Esophagus muscularis mucosa (tissue), 4 donors: ENCODE results near the gene TFPI2. TPM values are rescaled to one million over a fixed set of nuclear protein-coding genes. Genes with fewer than 3 reads are reported as not detected.
"Not testable (repeated sequence)": the region's sequence is repeated elsewhere in the genome, so short reads cannot be mapped to it uniquely, and the experiment has no call there.

Experiments used
- DNase-seq: peaks from one replicate; pipeline ENCODE4 v3.0.0-alpha.2; 2017; ENCODE audit errors: extremely low spot score
- H3K27ac ChIP-seq, 4 donors: fragments of 200-600 bp; sonication (generic); replicated peaks in 1 of 4; 1 replicate in 3 of 4; 2 replicates in 1 of 4; pipeline ENCODE4 v1.5.1; 2016 to 2019; ENCODE audit warnings: mild to moderate bottlenecking in 1 of 4
- H3K27me3 ChIP-seq, 4 donors: fragments of 200-600 bp; sonication (generic); one replicate each; pipeline versions ENCODE4 v1.5.1 to v1.6.0; 2016 to 2019
- H3K36me3 ChIP-seq, 4 donors: fragments of 200-600 bp; sonication (generic); one replicate each; pipeline ENCODE4 v1.5.1; 2016 to 2019
- H3K4me1 ChIP-seq, 4 donors: fragments of 200-600 bp; sonication (generic); one replicate each; pipeline ENCODE4 v1.5.1; 2016 to 2019
- H3K4me3 ChIP-seq, 4 donors: fragments of 200-600 bp; sonication (generic); 1 replicate in 2 of 4; 2 replicates in 2 of 4; pipeline ENCODE4 v1.5.1; 2016 to 2019; ENCODE audit warnings: mild to moderate bottlenecking in 4 of 4, moderate library complexity in 1 of 4
- H3K9me3 ChIP-seq, 4 donors: fragments of 200-600 bp; sonication (generic); 1 replicate in 3 of 4; 2 replicates in 1 of 4; pipeline ENCODE4 v1.5.1; 2016 to 2019
- CTCF ChIP-seq, 3 experiments: fragments of 200-600 bp in 2 of 3; fragments of 450-650 bp in 1 of 3; sonication (generic) in 2 of 3; IDR thresholded peaks; one replicate each; pipeline ENCODE4 v1.5.1; 2017 to 2019; ENCODE audit warnings: antibody characterized with exemption in 3 of 3, mild to moderate bottlenecking in 2 of 3, moderate library complexity in 1 of 3
- EP300 ChIP-seq: sonication (generic); formaldehyde crosslinking; IDR thresholded peaks from one replicate; pipeline ENCODE4 v1.6.1; 2017; ENCODE audit warnings: antibody characterized with exemption
- POLR2A ChIP-seq: fragments of 450-650 bp; IDR thresholded peaks from one replicate; pipeline ENCODE4 v1.6.1; 2017; ENCODE audit warnings: antibody characterized with exemption, moderate library complexity, mild to moderate bottlenecking, low read depth
- POLR2AphosphoS5 ChIP-seq, 2 donors: sonication (generic); formaldehyde crosslinking; IDR thresholded peaks; one replicate each; pipeline ENCODE4 v1.6.1; 2017; ENCODE audit warnings: antibody characterized with exemption in 2 of 2
- WGBS: methylation state at CpG from one replicate; pipeline ENCODE4 v1.1.5; 2018; 5-methylcytosine and 5-hydroxymethylcytosine counted together
- intact Hi-C: fragments of 100-400 bp; cut with DNase I; formaldehyde crosslinking; loops from one replicate; pipeline ENCODE4 v1.15.1; 2023
- total RNA-seq, 4 donors: library from RNA; depleted of rRNA; stranded (reverse); fragments of >200 nt; gene quantifications; one replicate each; pipeline versions ENCODE4 v1.1.0 to v1.2.1, GENCODE V29; 2016

The TFPI2 gene
- total RNA-seq, 4 donors from 2014 or later = 1.9 to 3.2 (median 2.3) TPM; not detected in 1

- Histone ChIP-seq H3K27ac (peak within 1 kb of the TSS; percentile 89 to 92 (median 90)), H3K4me1 (peaks cover 5 to 43% (median 37%) of the 10 kb centered on the region in 4 donors), H3K4me3 (peak within 1 kb of the TSS; percentile 60 to 72 (median 69)), H3K9me3 (no peaks in the 10 kb centered on the region), H3K36me3 (peaks cover 0 to 11% (median 5%) of the 10 kb centered on the region in 4 donors), H3K27me3 (no peaks in the 10 kb centered on the region)
- DNase-seq = no peak
- intact Hi-C loops = no loop called here
- TF ChIP-seq POLR2AphosphoS5 (IDR thresholded peaks at IDR 0.05) (peak; percentile 46 to 77), EP300 (no peak)
- 4% methylated on average over 25 of the region's 39 CpGs for WGBS
Observed at GRCh38 chr7:93921607-93922566, 31.3 kb upstream of the TFPI2 start, which contains the start of gene GNG11. GNG11 (plus strand) TSS chr7:93921735; CDS start chr7:93922138, 403 bp downstream.

DNA sequence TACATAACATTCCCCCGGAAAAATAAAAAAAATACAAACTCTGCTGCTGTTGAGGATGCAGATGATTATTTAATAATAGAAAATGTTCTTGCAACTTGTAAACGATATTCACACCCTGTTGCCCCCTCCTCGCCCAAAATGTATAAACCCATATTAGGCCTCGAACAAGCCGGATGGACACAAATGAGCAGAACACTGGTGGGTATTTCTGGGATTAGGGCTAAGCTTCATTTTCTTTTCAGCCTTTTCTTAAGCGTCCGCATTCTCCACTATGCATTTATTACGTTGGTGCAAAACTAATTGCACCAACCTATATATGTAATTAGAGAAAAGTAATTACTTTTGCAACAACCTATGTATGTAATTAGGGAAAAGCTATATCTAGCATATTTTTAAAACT lies 30.6 kb upstream of the TFPI2 start:
- peaks cover 4 to 37% (median 33%) of the 10 kb centered on the region in 4 donors for H3K4me1 ChIP-seq
- no peak for DNase-seq
- H3K27me3 ChIP-seq = no peaks in the 10 kb centered on the region
- intact Hi-C loops = no loop called here
- peak overlapping the region; percentile 89 to 92 (median 90) for H3K27ac ChIP-seq
- H3K36me3 ChIP-seq = peaks cover 0 to 4% (median 1%) of the 10 kb centered on the region in 4 donors
- 59% methylated on average over 8 of the region's 8 CpGs for WGBS
- H3K9me3 ChIP-seq = no peaks in the 10 kb centered on the region
- TF ChIP-seq EP300 (no peak), CTCF (IDR thresholded peaks at IDR 0.05) (no peak), POLR2A (no peak)
- peak overlapping the region; percentile 60 to 72 (median 69) for H3K4me3 ChIP-seq

DNA sequence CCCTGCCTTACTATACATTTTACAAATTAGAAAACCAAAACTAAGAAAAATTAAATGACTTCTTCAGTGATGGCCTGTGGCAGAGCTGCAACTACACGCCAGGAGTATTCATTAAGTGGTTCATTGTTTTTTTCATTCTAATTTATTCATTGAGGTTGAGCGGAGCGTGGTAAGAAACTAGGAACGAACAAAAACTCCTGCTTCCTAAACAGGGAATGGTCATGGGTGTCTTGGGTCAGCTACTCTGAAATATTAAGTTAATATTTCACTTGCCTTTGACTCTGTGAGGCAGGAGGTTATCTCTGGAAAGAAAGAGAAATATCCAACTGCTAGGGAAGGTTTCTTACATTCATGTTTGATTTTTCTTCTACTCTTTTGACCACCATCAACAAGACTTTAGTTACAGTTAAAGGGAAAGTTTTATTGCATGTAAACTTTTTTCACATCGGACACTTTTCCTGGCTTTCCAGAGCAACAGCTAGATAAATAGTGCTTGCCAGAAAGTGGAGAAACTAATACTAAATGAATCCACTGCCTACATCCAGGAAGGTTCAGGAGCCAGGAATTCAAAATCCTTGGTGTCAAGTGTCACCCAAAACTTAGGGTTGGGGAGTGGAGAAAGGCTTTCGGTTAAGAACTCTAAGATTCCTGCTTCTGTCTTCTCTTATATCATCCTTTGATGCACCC lies 30.1 kb upstream of the TFPI2 start:
- no peak for TF ChIP-seq POLR2AphosphoS5 (IDR thresholded peaks at IDR 0.05)
- no peak for TF ChIP-seq EP300
- TF ChIP-seq CTCF (IDR thresholded peaks at IDR 0.05) = no peak
- no peak for TF ChIP-seq POLR2A
- WGBS = 67% methylated on average over 6 of the region's 6 CpGs
- Histone ChIP-seq H3K36me3 (no peaks in the 10 kb centered on the region), H3K4me3 (peak overlapping the region; percentile 60 to 72 (median 69)), H3K27me3 (no peaks in the 10 kb centered on the region), H3K27ac (peak overlapping the region; percentile 89 to 92 (median 90)), H3K4me1 (peaks cover 4 to 37% (median 35%) of the 10 kb centered on the region in 4 donors), H3K9me3 (no peaks in the 10 kb centered on the region)
- no peak for DNase-seq
- intact Hi-C loops = no loop called here

DNA sequence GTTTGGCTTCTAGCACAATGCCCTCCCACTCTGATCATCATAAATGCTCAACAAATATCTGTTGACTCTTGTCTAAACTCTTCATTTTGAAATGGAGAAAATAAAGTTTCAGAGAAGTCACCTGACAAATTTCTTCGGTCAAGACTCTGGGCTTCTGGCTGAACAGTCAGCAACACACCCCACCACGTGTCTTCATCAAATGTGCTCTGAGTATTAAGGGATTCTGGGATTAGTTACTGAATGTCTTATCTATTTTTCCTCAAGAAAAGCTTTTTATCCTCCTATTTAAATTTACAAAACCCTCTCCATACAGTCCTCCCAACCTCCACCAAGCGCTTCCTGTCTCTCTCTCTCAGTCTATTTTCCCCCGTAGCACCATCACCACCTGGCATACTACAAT lies 25.8 kb upstream of the TFPI2 start:
- H3K27me3 ChIP-seq, H3K9me3 ChIP-seq, H3K4me3 ChIP-seq, intact Hi-C loops, H3K36me3 ChIP-seq, DNase-seq: not testable (repeated sequence)
- 82% methylated on average over 4 of the region's 4 CpGs for WGBS
- H3K27ac ChIP-seq = peak overlapping the region in 1 of 4 donors; percentile 71
- H3K4me1 ChIP-seq = peaks cover 14 to 32% (median 24%) of the 10 kb centered on the region in 4 donors

- H3K4me3 ChIP-seq, DNase-seq, intact Hi-C loops, H3K9me3 ChIP-seq, H3K36me3 ChIP-seq, H3K27me3 ChIP-seq: not testable (repeated sequence)
- H3K4me1 ChIP-seq = peaks cover 13 to 32% (median 24%) of the 10 kb centered on the region in 4 donors
- H3K27ac ChIP-seq = peak overlapping the region in 2 of 4 donors; percentile 66 to 71
Observed at GRCh38 chr7:93915888-93916287, 25.3 kb upstream of the TFPI2 start.

GRCh38 chr7:93915206-93915842 lies 24.8 kb upstream of the TFPI2 start:
- 64% methylated on average over 3 of the region's 3 CpGs for WGBS
- H3K27me3 ChIP-seq, intact Hi-C loops, H3K9me3 ChIP-seq, H3K4me3 ChIP-seq, H3K36me3 ChIP-seq, DNase-seq: not testable (repeated sequence)
- Histone ChIP-seq H3K4me1 (peaks cover 16 to 33% (median 24%) of the 10 kb centered on the region in 4 donors), H3K27ac (peak overlapping the region in 3 of 4 donors; percentile 56 to 71 (median 66))
